GM12865 (cell line): Measurements from ENCODE around the gene PKD1L1.

ENCODE experiments used
- DNase-seq: peaks from one replicate; pipeline ENCODE4 v3.0.0; 2010; ENCODE audit warnings: low read depth
- H3K4me3 ChIP-seq: 2 replicates; pipeline ENCODE4 v1.5.1; 2011; ENCODE audit warnings: mild to moderate bottlenecking, low read depth, low read length, control low read depth
- TF ChIP-seq, protein P1 (sequence below): IDR thresholded peaks from 2 replicates; pipeline ENCODE4 v1.5.1; 2011; ENCODE audit warnings: low read length, control low read depth, low read depth, inconsistent platforms; ENCODE audit not compliant: insufficient read depth; ENCODE audit errors: missing control alignments

The PKD1L1 gene

GRCh38 chr7:47827351-47827756 is 120.9 kb downstream of the PKD1L1 start:
- no peak for DNase-seq
- H3K4me3 ChIP-seq, result no peak overlapping the region
- TF ChIP-seq, protein P1, sequence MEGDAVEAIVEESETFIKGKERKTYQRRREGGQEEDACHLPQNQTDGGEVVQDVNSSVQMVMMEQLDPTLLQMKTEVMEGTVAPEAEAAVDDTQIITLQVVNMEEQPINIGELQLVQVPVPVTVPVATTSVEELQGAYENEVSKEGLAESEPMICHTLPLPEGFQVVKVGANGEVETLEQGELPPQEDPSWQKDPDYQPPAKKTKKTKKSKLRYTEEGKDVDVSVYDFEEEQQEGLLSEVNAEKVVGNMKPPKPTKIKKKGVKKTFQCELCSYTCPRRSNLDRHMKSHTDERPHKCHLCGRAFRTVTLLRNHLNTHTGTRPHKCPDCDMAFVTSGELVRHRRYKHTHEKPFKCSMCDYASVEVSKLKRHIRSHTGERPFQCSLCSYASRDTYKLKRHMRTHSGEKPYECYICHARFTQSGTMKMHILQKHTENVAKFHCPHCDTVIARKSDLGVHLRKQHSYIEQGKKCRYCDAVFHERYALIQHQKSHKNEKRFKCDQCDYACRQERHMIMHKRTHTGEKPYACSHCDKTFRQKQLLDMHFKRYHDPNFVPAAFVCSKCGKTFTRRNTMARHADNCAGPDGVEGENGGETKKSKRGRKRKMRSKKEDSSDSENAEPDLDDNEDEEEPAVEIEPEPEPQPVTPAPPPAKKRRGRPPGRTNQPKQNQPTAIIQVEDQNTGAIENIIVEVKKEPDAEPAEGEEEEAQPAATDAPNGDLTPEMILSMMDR, result no peak

GRCh38 chr7:47826754-47827153 is 121.5 kb downstream of the PKD1L1 start:
- DNase-seq, result no peak
- TF ChIP-seq, protein P1, result no peak
- no peak overlapping the region for H3K4me3 ChIP-seq

DNA sequence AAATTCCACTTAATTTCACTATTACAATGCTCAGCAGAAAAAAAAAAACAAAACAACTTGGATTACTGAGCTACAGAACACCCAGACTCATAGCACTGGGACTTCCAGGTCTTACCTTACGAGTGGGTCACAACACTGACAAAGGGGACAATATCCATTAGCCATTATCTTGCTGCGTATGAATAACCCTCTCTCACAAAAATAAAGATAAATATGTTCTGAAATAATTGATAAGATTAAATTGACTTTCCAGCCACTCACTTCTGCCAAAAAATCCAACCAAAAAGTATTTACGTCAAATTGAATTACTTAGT is 128.7 kb downstream of the PKD1L1 start:
- no peak for DNase-seq
- H3K4me3 ChIP-seq, result no peak overlapping the region
- TF ChIP-seq, protein P1, result no peak

GRCh38 chr7:47818796-47819606 is 129.3 kb downstream of the PKD1L1 start:
- TF ChIP-seq, protein P1, result peak; percentile 89
- peak; percentile 65 for DNase-seq
- H3K4me3 ChIP-seq, result no peak overlapping the region

DNA sequence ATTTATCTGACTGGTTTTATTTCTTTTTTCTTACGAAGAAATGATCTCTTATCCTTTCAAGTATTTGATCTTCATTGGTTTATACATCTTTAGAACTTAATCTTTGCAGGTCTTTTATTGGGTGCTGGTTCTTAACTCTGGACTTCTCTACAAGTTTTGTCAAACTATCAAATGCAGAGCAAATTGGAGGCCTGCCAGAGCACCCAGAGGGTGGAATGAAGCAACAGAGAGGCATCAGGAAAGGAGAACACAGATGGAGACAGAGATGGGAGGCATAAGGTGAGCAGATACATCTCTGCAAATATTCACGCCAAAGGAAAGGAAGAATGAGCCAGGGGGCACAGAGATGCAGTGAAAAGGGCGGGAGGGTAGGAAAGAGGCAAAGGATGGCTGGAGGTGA is 130.3 kb downstream of the PKD1L1 start:
- TF ChIP-seq, protein P1, result no peak
- H3K4me3 ChIP-seq, result no peak overlapping the region
- no peak for DNase-seq

DNA sequence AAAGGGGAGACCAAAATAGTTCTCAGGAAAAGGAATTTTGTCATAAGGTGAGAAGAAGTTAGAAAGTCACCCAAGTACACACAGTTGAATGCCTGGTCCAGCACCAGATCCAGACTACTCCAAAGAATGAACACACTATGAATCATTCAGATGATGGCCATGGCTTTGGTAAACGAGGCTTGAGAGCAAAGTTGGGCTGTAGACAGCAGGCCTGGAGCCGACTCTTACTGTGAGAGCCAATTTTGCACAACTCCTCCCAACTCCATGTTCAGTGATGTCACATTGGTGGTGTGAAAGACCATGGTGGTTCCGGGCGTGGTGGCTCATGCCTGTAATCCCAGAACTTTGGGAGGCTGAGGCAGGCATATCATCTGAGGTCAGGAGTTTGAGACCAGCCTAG is 131.6 kb downstream of the PKD1L1 start:
- no peak overlapping the region for H3K4me3 ChIP-seq
- DNase-seq, result no peak
- TF ChIP-seq, protein P1, result no peak

- TF ChIP-seq, protein P1, result no peak
- no peak overlapping the region for H3K4me3 ChIP-seq
- no peak for DNase-seq
Observed at GRCh38 chr7:47815867-47816266, 132.4 kb downstream of the PKD1L1 start.
